ENCODE results near the gene EPO.
"Not testable (repeated sequence)": the region's sequence is repeated elsewhere in the genome, so short reads cannot be mapped to it uniquely, and the experiment has no call there.

The EPO gene

DNA sequence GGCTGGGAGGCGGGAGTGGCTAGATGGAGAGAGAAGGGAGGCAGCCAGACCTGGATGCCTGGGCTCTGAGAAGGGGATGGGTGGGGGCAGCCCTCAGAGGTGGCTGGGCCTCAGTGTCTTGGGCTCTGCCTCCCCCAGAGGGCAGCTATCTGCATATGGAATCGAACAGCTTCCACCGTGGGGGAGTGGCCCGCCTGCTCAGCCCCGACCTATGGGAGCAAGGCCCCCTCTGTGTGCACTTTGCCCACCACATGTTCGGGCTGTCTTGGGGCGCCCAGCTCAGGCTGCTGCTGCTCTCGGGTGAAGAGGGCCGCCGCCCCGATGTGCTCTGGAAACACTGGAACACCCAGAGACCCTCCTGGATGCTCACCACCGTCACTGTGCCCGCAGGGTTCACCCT lies 16.4 kb downstream of the EPO start:
- no peak for DNase-seq (ENCODE audit: low read depth, low spot score)

DNA sequence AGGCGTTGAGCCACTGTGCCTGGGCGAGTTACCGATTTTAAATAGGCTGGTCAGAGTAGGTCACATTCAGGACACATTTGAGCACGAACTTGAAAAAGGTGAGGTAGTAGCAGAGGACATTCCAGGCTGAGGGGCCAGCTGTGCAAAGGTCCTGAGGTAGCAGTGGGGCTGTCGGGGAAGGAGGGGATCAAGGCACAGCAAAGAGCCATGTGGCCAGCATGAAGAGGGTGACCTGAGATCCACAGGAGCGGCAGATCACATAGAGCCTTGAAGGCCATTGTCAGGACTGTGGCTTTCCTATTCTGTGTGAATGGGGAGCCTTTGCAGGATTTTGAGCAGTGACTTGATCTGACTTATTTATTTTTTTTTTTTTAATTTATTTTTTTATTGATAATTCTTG lies 19.7 kb downstream of the EPO start:
- DNase-seq (ENCODE audit: low read depth, low spot score) = no peak

DNA sequence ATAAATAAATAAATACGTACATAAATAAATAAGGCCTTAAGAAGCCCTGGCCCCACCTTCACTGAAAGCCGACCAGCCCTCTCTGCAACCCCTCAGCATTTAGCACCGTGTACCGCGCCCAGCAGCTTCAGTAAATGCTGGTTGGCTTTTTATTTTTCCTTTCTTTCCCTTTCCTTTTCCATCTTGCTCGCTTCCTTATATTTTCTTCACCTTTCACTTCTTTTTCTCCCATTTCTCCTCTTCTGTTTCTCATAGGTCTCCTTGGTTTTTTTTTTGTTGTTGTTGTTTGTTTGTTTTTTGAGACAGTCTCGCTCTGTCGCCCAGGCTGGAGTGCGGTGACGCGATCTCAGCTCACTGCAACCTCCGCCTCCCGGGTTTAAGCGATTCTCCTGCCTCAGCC lies 24.3 kb downstream of the EPO start:
- DNase-seq (ENCODE audit: low read depth, low spot score) = no peak

DNA sequence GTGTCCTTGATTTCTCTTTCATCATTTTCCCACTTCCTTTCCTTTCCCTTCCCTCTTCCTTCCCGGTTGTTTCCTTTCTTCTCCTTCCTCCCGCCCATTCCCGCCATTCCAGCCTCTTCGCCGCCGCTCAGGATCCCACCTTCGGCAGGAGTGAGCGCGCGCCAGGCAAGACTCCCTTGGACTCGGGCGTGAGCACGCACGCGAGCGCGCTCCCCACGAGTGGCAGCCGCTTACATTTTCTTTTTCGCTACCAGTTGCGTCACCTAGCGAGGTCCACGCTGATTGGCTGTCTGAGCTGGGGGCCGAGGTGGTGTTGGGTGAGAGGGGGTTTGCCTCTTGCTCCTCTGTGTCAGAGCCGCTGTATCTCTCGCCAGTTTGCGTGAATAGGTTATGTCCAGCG lies 24.9 kb downstream of the EPO start:
- no peak for DNase-seq (ENCODE audit: low read depth, low spot score)

DNA sequence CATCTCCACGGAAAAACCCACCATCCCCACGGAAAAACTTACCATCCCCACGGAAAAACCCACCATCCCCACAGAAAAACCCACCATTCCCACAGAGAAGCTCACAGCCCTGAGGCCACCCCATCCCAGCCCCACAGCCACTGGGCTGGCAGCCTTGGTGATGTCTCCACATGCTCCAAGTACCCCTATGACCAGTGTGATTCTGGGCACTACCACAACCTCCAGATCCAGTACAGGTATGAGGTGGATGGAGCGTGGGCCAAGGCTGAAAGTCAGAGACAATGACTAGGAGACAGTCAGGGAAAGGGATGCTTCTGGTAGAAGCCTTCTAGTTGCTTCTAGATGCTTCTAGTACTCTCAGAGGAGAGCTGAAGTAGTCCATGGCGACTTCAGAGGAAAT lies 32.7 kb downstream of the EPO start:
- no peak for DNase-seq (ENCODE audit: low read depth, low spot score)

DNA sequence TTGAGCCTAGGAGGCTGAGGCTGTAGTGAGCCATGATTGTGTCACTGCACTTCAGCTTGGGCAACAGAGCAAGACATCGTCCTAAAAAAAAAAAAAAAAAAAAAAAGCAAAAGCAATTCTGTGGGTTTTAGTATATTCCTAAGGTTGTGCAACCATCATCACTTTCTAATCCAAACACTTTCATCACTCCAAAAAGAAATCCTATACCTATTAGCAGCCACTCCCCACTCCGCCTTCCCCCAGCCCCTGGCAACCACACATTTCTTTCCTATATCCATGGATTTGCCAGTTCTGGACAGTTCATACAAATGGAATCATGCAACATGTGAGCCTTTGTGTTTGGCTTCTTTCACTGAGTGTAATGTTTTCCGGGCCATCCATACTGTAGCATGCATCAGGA lies 33.5 kb downstream of the EPO start:
- DNase-seq (ENCODE audit: low read depth, low spot score) = no peak

DNA sequence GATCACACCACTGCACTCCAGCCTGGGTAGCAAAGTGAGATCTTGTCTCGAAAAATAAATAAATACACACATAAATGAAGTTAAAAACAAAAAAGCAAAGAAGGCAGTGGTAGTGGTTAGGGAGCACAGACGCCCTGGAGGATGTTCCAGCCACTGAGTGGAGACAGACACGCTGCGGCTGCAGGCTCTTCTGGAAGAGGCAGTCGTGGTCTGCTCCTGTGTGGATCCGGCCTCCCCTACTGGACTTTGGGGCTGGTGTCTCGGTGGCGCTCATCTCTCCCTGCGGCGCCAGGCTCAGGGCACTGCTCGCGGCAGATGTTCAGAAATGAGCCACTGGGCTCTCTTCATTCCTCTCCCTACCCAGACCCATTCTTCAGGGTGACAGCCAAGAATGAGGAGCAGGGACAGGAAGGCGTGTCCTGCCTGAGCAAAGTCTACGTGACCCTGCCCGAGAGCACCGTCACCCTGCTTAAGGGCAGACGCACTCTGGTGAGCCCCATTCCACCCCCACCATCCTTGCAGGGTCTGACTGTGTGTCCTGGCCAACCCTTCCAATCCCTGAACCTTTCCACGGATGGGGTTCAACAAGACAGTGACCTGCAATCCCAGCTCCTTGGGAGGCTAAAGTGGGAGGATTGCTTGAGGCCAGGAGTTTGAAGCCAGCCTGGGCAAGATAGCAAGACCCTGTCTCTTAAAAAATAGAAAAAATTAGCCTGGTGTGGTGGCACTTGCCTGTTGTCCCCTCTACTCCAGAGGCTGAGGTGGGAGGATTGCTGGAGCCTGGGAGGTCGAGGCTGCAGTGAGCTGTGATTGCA lies 39.3 kb downstream of the EPO start:
- DNase-seq (ENCODE audit: low read depth, low spot score) = no peak

DNA sequence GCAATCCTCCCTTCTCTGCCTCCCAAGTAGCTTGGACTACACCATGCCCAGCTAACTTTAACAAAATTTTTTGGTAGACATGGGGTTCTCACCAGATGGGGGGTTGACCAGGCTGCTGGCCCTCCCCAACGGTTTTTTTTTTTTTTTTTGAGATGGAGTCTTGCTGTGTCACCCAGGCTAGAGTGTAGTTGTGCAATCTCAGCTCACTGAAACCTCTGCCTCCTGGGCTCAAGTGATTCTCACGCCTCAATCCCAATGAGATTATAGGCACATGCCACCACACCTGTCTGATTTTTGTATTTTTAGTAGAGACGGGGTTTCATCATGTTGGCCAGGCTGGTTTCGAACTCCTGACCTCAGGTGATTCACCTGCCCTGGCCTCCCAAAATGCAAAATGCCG lies 42.6 kb downstream of the EPO start:
- not testable (repeated sequence) for DNase-seq (ENCODE audit: low read depth, low spot score)

DNA sequence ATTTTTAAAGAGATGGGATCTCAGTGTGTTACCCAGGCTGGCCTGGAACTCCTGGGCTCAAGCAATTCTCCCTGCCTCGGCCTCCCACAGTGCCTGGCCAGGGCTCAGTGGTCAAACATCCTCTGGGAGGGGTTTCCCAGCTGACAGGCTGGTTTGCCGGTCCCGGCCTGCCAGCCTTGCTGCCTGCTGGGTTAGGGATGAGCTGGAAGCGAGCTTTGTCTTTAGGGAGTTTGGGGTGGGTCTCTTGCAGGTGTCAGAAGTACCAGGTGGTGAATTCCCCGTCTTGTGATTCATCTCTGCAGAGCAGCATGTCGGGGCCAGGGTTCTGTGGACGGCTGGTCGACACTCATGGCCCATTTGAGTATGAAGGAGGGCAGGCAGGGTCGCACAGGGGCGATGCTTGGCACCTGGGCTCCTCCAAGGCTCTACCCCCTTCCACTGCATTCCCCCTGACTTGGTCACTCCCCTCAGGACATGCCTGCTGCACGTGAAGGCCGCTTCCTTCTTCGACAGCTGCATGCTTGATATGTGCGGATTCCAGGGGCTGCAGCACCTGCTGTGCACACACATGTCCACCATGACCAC lies 43.4 kb downstream of the EPO start:
- DNase-seq (ENCODE audit: low read depth, low spot score) = no peak

DNA sequence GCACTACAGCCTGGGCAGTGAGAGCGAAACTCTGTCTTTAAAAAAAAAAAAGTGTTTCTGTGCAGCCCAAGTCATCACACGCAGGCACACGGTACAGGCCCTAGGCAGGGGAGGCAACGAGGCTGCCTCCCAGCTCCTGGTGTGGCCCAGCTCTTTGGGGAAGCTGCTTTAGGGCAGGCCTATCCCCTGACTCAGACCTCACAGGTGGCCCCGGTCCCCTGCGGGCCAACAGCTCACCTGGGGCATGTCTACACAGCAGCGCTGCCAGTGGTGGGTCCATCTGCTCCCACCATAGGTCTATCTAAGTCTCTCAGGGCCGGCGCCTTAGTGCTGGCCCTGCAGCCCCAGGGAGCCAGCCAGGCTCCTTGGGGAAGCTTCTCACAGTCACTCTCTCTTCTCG lies 44.6 kb downstream of the EPO start:
- no peak for DNase-seq (ENCODE audit: low read depth, low spot score)

DNA sequence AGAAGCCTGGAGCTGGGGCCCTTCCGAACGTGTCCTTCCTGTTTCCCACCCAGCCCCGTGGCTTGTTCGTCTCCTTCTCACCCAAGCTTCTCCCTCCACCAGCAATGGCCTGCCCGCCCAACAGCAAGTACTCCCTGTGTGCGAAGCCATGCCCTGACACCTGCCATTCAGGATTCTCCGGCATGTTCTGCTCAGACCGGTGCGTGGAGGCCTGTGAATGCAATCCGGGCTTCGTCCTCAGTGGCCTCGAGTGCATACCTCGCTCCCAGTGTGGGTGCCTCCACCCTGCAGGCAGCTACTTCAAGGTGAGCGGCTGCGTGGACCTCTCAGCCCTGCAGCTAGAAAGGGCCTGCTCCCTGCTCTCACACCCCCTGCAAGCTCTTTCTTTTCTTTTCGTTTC lies 45.0 kb downstream of the EPO start:
- no peak for DNase-seq (ENCODE audit: low read depth, low spot score)

DNA sequence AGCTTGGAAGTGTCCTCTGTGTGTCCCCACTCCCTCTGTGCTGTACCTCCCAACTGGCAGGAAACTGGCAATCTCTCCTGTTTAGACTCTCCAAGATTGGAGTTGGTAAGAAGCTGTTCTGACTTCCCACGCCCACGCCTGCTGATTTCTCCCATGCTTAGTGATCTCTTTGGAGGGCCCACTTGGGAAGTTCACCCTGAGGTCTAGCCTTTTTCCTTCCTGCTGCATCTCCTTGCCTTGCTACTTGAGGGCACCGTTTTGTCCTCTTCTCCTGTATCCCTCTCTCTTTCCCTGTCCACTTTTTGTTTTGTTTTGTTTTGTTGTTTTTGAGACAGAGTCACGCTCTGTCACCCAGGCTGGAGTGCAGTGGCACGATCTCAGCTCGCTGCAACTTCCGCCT lies 48.5 kb downstream of the EPO start:
- DNase-seq (ENCODE audit: low read depth, low spot score) = no peak
